ENCODE measurements around the gene OPCML.

DNA sequence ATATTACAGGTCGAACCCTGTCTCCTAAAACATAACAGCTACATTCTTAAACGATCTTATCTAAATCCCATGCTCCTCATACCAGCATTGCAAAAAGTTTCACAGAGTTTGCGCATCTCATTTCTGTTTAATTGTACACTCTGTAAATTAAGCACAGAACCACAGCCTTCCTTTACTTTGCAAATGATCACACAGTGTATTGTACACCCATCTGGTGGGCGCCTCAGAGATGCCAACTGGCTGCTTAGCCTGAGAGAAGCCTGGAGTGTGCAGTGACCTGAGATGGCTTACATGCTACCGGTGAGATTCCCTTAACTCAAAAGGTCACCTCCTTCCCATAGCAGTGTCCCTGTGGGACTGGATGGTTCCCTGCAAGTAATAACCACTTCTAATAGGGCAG is 1077.3 kb downstream of the OPCML start:
- TF ChIP-seq EZH2 (optimal IDR thresholded peaks at IDR 0.05; ENCODE audit: low read depth, low read length), result no peak
- TF ChIP-seq, protein P1, sequence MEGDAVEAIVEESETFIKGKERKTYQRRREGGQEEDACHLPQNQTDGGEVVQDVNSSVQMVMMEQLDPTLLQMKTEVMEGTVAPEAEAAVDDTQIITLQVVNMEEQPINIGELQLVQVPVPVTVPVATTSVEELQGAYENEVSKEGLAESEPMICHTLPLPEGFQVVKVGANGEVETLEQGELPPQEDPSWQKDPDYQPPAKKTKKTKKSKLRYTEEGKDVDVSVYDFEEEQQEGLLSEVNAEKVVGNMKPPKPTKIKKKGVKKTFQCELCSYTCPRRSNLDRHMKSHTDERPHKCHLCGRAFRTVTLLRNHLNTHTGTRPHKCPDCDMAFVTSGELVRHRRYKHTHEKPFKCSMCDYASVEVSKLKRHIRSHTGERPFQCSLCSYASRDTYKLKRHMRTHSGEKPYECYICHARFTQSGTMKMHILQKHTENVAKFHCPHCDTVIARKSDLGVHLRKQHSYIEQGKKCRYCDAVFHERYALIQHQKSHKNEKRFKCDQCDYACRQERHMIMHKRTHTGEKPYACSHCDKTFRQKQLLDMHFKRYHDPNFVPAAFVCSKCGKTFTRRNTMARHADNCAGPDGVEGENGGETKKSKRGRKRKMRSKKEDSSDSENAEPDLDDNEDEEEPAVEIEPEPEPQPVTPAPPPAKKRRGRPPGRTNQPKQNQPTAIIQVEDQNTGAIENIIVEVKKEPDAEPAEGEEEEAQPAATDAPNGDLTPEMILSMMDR (IDR thresholded peaks at IDR 0.05; ENCODE audit: low read length), result no peak
- TF ChIP-seq EZH2phosphoT487 (IDR thresholded peaks at IDR 0.05; ENCODE audit: low read length), result no peak
